Kidney (tissue), 14 donors: ENCODE data around the gene NDUFB1. TPM values are rescaled to one million over a fixed set of nuclear protein-coding genes. Genes with fewer than 3 reads are reported as not detected.

Source experiments
- DNase-seq, 5 donors: peaks; one replicate each; pipeline ENCODE4 v3.0.0-alpha.2; 2013 to 2020
- FAIRE-seq: peaks from 2 replicates; lab custom pipeline; 2012; peaks lifted over from hg19 to GRCh38; lab: Jason Lieb, UNC
- H3K27ac ChIP-seq, 2 donors: one replicate each; pipeline ENCODE4 v1.7.0; 2013; ENCODE audit warnings: low read depth in 2 of 2, low read length in 2 of 2, inconsistent platforms in 1 of 2
- H3K27me3 ChIP-seq: one replicate; pipeline ENCODE4 v1.7.1; 2013; ENCODE audit warnings: low read length, inconsistent platforms; ENCODE audit not compliant: control insufficient read depth, insufficient read depth
- H3K36me3 ChIP-seq, 3 donors: one replicate each; pipeline versions ENCODE4 v1.7.0 to v1.7.1; 2013; ENCODE audit warnings: low read length in 3 of 3, control low read depth in 1 of 3, inconsistent platforms in 1 of 3; ENCODE audit not compliant: insufficient read depth in 3 of 3, control insufficient read depth in 2 of 3
- H3K4me1 ChIP-seq, 3 donors: one replicate each; pipeline versions ENCODE4 v1.7.0 to v1.7.1; 2013; ENCODE audit warnings: low read length in 3 of 3, inconsistent platforms in 1 of 3, low read depth in 1 of 3; ENCODE audit not compliant: control insufficient read depth in 2 of 3, insufficient read depth in 2 of 3
- H3K4me3 ChIP-seq, 3 donors: one replicate each; pipeline versions ENCODE4 v1.7.0 to v1.8.1; 2013; ENCODE audit warnings: low read length in 3 of 3, control low read depth in 1 of 3, inconsistent platforms in 1 of 3
- H3K9ac ChIP-seq, 3 donors: one replicate each; pipeline versions ENCODE4 v1.7.0 to v1.7.1; 2013; ENCODE audit warnings: low read length in 3 of 3, control low read depth in 1 of 3, inconsistent platforms in 1 of 3
- H3K9me3 ChIP-seq, 3 donors: one replicate each; pipeline versions ENCODE4 v1.7.0 to v1.7.1; 2013; ENCODE audit warnings: low read length in 3 of 3, control low read depth in 1 of 3, inconsistent platforms in 1 of 3; ENCODE audit not compliant: control insufficient read depth in 2 of 3, insufficient read depth in 1 of 3
- CTCF ChIP-seq: IDR thresholded peaks from 3 replicates; pipeline ENCODE4 v1.5.1; 2012; ENCODE audit warnings: mild to moderate bottlenecking, moderate library complexity, borderline replicate concordance; ENCODE audit not compliant: insufficient read depth; ENCODE audit errors: extremely low read depth
- intact Hi-C: fragments of 100-400 bp; cut with DNase I; formaldehyde crosslinking; loops from one replicate; pipeline ENCODE4 v1.11.1; 2022
- polyA plus RNA-seq: library from polyadenylated mRNA; stranded (reverse); fragments of 350-450 nt; fragmentation: Illumina TruSeq; extraction: RNeasy Lipid Tissue Mini Kit (QIAGEN cat#74804); gene quantifications from one replicate; pipeline ENCODE4 v1.2.3, GENCODE V29; 2014; ENCODE audit warnings: low read depth, low replicate concordance; ENCODE audit not compliant: insufficient read depth
- total RNA-seq: library from RNA; stranded (reverse); fragmentation: NEBNext Ultra II Directional; extraction: Animal tissue kit (Norgen Biotek cat#: 25700); gene quantifications from one replicate; pipeline ENCODE4 v1.2.1, GENCODE V29; 2021
- donor health status: control.
- donor health status: control.
- donor health status: control.
- donor health status: control.
- donor health status: control.
- donor health status: DM: yes; HTN: yes; CAD: no.
- donor health status: Normal renal cell carcinoma (clear cell type).

The NDUFB1 gene
- total and polyA plus RNA-seq, 2 donors from 2014 or later: 128 to 1,129 TPM

- H3K27ac ChIP-seq: no peak overlapping the region
- H3K9me3 ChIP-seq: no peaks in the 10 kb centered on the region
- no peak for TF ChIP-seq CTCF
- H3K4me3 ChIP-seq: peak overlapping the region in 1 of 3 donors; percentile 42
- no peaks in the 10 kb centered on the region for H3K36me3 ChIP-seq
- H3K4me1 ChIP-seq: peaks cover 0 to 5% (median 3%) of the 10 kb centered on the region in 3 donors
- FAIRE-seq: no peak
- intact Hi-C loops: no loop called here
- H3K9ac ChIP-seq: no peak overlapping the region
- no peaks in the 10 kb centered on the region for H3K27me3 ChIP-seq
- peak in 4 of 5 donors; percentile 32 to 67 (median 46) for DNase-seq
Observed at GRCh38 chr14:92108345-92109254, 12.9 kb downstream of the NDUFB1 start.

- Histone ChIP-seq H3K4me1 (peaks cover 0 to 5% (median 3%) of the 10 kb centered on the region in 3 donors), H3K27ac (peak within 1 kb of the TSS; percentile 96 to 98), H3K4me3 (peak within 1 kb of the TSS; percentile 68 to 98 (median 97)), H3K27me3 (no peaks in the 10 kb centered on the region), H3K9me3 (no peaks in the 10 kb centered on the region), H3K36me3 (no peaks in the 10 kb centered on the region), H3K9ac (peak within 1 kb of the TSS; percentile 34 to 96 (median 83))
- FAIRE-seq (peak; percentile 62), DNase-seq (peak; percentile 97 to 100 (median 98))
- TF ChIP-seq CTCF: peak; percentile 62
- intact Hi-C loops: no loop called here
Observed at GRCh38 chr14:92106143-92106926, 15.2 kb downstream of the NDUFB1 start, which contains the start of gene ATXN3. TSS of gene ATXN3 (minus strand) at chr14:92106582. CDS start at chr14:92106552, 30 bp downstream.

- no peaks in the 10 kb centered on the region for H3K36me3 ChIP-seq
- DNase-seq (peak in 3 of 5 donors; percentile 28 to 87 (median 76)), FAIRE-seq (no peak)
- H3K9me3 ChIP-seq: no peaks in the 10 kb centered on the region
- no peak for TF ChIP-seq CTCF
- peak overlapping the region; percentile 68 to 98 (median 97) for H3K4me3 ChIP-seq
- peaks cover 0 to 5% (median 3%) of the 10 kb centered on the region in 3 donors for H3K4me1 ChIP-seq
- peak overlapping the region; percentile 96 to 98 for H3K27ac ChIP-seq
- intact Hi-C loops: no loop called here
- H3K27me3 ChIP-seq: no peaks in the 10 kb centered on the region
- H3K9ac ChIP-seq: peak overlapping the region; percentile 34 to 96 (median 83)
Observed at GRCh38 chr14:92105893-92106142, 15.7 kb downstream of the NDUFB1 start.
